ENCODE data around the gene TIRAP. TPM values are rescaled to one million over a fixed set of nuclear protein-coding genes. Genes with fewer than 3 reads are reported as not detected.

Gene TIRAP
- total RNA-seq, 1 experiment from 2014 or later: 5.8 TPM

- Histone ChIP-seq H3K4me3 (ENCODE audit: insufficient read depth, low read depth, low read length) (no peak overlapping the region), H3K36me3 (replicated peaks; ENCODE audit: control insufficient read depth, insufficient read depth, low read length) (no peaks in the 10 kb centered on the region; the same call in 1 of the 2 replicates), H3K27me3 (ENCODE audit: control insufficient read depth, insufficient read depth, low read length) (no peaks in the 10 kb centered on the region)
- no peak for DNase-seq
These were observed 44.5 kb downstream of the TIRAP start for GRCh38 chr11:126327281-126328000.

- H3K36me3 ChIP-seq (replicated peaks; ENCODE audit: control insufficient read depth, insufficient read depth, low read length): no peaks in the 10 kb centered on the region; the same call in 1 of the 2 replicates
- DNase-seq: peak; percentile 59
- no peaks in the 10 kb centered on the region for H3K27me3 ChIP-seq (ENCODE audit: control insufficient read depth, insufficient read depth, low read length)
- no peak overlapping the region for H3K4me3 ChIP-seq (ENCODE audit: insufficient read depth, low read depth, low read length)
These were observed 45.1 kb downstream of the TIRAP start for GRCh38 chr11:126328001-126328390.

DNA sequence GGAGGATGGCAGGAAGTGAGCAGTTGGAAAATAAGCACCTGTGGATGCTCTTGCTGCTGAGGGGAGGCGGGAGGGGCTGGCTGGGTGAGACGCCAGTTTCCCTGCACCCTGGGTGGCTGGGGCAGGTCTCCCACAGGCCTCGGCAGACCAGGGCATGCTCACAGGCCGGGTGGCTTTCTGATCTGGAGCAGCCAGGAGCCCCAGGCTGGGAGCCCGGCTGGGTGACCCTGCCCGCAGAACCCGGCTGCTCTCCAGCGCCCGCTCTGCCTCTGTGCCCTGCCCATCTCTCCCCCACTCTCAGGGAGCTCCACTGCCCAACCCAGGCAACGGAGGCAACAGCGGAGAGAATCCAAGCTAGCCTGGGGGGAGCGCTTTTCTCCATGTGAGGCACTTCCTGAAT, 45.6 kb downstream of the TIRAP start:
- peak; percentile 50 for DNase-seq
- Histone ChIP-seq H3K36me3 (replicated peaks; ENCODE audit: control insufficient read depth, insufficient read depth, low read length) (no peaks in the 10 kb centered on the region; the same call in 1 of the 2 replicates), H3K4me3 (ENCODE audit: insufficient read depth, low read depth, low read length) (no peak overlapping the region), H3K27me3 (ENCODE audit: control insufficient read depth, insufficient read depth, low read length) (no peaks in the 10 kb centered on the region)

DNA sequence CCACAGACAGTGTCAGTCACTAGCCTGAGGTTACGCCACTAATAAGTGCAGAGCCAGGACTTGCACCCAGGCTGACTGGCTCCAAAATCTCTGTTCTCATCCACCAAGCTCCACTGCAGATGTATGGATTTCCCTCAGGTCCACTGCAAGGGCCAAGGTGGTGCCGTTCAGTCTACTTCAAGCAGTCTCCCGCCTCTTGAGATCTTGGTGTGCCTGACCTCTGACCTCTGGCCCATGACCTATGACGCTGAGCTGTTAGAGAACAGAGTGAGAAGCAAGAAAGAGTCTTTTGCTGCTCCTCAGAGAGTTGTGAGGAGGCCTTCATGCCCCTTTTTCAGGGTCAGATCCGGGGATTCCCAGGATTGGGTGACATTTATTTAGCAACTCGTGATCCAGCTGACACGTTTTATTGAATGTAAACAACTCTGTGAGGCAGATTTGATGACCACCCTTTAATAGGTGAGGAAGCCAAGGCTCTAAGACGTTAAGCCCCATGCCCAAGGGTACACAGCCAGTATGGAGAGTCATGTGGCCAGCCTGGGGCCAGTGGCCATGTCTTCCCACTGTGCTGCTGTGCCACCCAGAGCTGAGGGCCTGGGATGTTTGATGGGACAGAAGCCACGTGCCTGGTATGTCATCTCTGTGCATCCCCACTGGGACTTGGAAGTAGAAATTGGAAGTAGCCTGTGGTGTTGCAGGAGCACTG, 46.2 kb downstream of the TIRAP start:
- Histone ChIP-seq H3K36me3 (replicated peaks; ENCODE audit: control insufficient read depth, insufficient read depth, low read length) (no peaks in the 10 kb centered on the region; the same call in 1 of the 2 replicates), H3K27me3 (ENCODE audit: control insufficient read depth, insufficient read depth, low read length) (no peaks in the 10 kb centered on the region), H3K4me3 (ENCODE audit: insufficient read depth, low read depth, low read length) (no peak overlapping the region)
- no peak for DNase-seq

- Histone ChIP-seq H3K36me3 (replicated peaks; ENCODE audit: control insufficient read depth, insufficient read depth, low read length) (no peaks in the 10 kb centered on the region; the same call in 1 of the 2 replicates), H3K4me3 (ENCODE audit: insufficient read depth, low read depth, low read length) (no peak overlapping the region), H3K27me3 (ENCODE audit: control insufficient read depth, insufficient read depth, low read length) (no peaks in the 10 kb centered on the region)
- DNase-seq: no peak
These were observed 46.8 kb downstream of the TIRAP start for GRCh38 chr11:126329644-126330211.

- DNase-seq: no peak
- no peaks in the 10 kb centered on the region for H3K27me3 ChIP-seq (ENCODE audit: control insufficient read depth, insufficient read depth, low read length)
- H3K36me3 ChIP-seq (replicated peaks; ENCODE audit: control insufficient read depth, insufficient read depth, low read length): peaks cover 1% of the 10 kb centered on the region
- no peak overlapping the region for H3K4me3 ChIP-seq (ENCODE audit: insufficient read depth, low read depth, low read length)
These were observed 48.4 kb downstream of the TIRAP start for GRCh38 chr11:126331286-126331685.

GRCh38 chr11:126332221-126332711, 49.4 kb downstream of the TIRAP start:
- no peak overlapping the region for H3K4me3 ChIP-seq (ENCODE audit: insufficient read depth, low read depth, low read length)
- peaks cover 1% of the 10 kb centered on the region for H3K36me3 ChIP-seq (replicated peaks; ENCODE audit: control insufficient read depth, insufficient read depth, low read length)
- no peak for DNase-seq
- H3K27me3 ChIP-seq (ENCODE audit: control insufficient read depth, insufficient read depth, low read length): no peaks in the 10 kb centered on the region

- peaks cover 1% of the 10 kb centered on the region for H3K36me3 ChIP-seq (replicated peaks; ENCODE audit: control insufficient read depth, insufficient read depth, low read length)
- H3K4me3 ChIP-seq (ENCODE audit: insufficient read depth, low read depth, low read length): no peak overlapping the region
- DNase-seq: no peak
- H3K27me3 ChIP-seq (ENCODE audit: control insufficient read depth, insufficient read depth, low read length): no peaks in the 10 kb centered on the region
These were observed 50.2 kb downstream of the TIRAP start for GRCh38 chr11:126333142-126333541.

GRCh38 chr11:126334659-126335462, 52.0 kb downstream of the TIRAP start:
- Histone ChIP-seq H3K4me3 (ENCODE audit: insufficient read depth, low read depth, low read length) (no peak overlapping the region), H3K27me3 (ENCODE audit: control insufficient read depth, insufficient read depth, low read length) (no peaks in the 10 kb centered on the region), H3K36me3 (replicated peaks; ENCODE audit: control insufficient read depth, insufficient read depth, low read length) (peaks cover 2% of the 10 kb centered on the region)
- DNase-seq: no peak

- Histone ChIP-seq H3K4me3 (ENCODE audit: insufficient read depth, low read depth, low read length) (no peak overlapping the region), H3K27me3 (ENCODE audit: control insufficient read depth, insufficient read depth, low read length) (no peaks in the 10 kb centered on the region), H3K36me3 (replicated peaks; ENCODE audit: control insufficient read depth, insufficient read depth, low read length) (peaks cover 2% of the 10 kb centered on the region)
- no peak for DNase-seq
These were observed 52.5 kb downstream of the TIRAP start for GRCh38 chr11:126335463-126335760.

DNA sequence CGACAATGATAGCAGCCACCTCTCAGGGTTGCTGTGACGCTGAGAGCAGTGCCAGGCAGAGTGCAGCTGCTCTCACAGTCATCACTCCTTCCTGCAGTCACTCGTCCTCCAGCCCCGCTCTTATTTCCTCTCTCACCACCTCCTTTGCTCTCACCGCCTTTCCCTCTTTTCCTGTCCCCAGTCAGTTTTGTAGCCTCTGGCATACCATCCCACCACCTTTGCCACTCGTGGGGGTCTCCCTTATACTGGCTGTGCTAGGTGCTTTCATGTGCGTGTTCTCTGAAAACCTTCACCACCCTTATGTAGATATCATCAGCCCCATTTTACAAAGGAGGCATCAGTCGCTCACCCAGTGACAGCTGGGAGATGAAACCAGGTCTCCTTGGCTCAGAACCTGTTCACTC, 53.2 kb downstream of the TIRAP start:
- Histone ChIP-seq H3K27me3 (ENCODE audit: control insufficient read depth, insufficient read depth, low read length) (no peaks in the 10 kb centered on the region), H3K36me3 (replicated peaks; ENCODE audit: control insufficient read depth, insufficient read depth, low read length) (peaks cover 2% of the 10 kb centered on the region), H3K4me3 (ENCODE audit: insufficient read depth, low read depth, low read length) (no peak overlapping the region)
- no peak for DNase-seq

- no peaks in the 10 kb centered on the region for H3K27me3 ChIP-seq (ENCODE audit: control insufficient read depth, insufficient read depth, low read length)
- H3K4me3 ChIP-seq (ENCODE audit: insufficient read depth, low read depth, low read length): no peak overlapping the region
- peaks cover 4% of the 10 kb centered on the region for H3K36me3 ChIP-seq (replicated peaks; ENCODE audit: control insufficient read depth, insufficient read depth, low read length)
- DNase-seq: peak; percentile 61
These were observed 53.8 kb downstream of the TIRAP start for GRCh38 chr11:126336671-126337101.

DNA sequence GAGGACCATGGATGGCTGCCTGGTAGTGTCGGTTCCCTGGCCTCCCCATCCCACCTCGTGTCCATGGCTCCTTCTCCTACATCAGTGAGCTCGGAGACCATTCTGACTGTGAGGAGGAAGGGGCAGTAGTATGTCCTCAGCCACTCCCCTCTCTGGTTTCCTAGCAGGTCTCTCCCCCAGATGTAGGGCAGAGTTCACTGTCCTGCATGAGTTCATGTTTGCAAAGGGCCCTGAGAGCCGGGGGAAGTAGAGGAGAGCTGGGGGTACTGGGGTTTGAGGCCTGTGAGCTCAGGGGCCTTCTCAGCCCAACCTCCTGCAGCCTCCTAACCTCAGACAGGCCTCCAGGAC, 54.2 kb downstream of the TIRAP start:
- no peaks in the 10 kb centered on the region for H3K27me3 ChIP-seq (ENCODE audit: control insufficient read depth, insufficient read depth, low read length)
- DNase-seq: no peak
- peaks cover 4% of the 10 kb centered on the region for H3K36me3 ChIP-seq (replicated peaks; ENCODE audit: control insufficient read depth, insufficient read depth, low read length)
- no peak overlapping the region for H3K4me3 ChIP-seq (ENCODE audit: insufficient read depth, low read depth, low read length)

DNA sequence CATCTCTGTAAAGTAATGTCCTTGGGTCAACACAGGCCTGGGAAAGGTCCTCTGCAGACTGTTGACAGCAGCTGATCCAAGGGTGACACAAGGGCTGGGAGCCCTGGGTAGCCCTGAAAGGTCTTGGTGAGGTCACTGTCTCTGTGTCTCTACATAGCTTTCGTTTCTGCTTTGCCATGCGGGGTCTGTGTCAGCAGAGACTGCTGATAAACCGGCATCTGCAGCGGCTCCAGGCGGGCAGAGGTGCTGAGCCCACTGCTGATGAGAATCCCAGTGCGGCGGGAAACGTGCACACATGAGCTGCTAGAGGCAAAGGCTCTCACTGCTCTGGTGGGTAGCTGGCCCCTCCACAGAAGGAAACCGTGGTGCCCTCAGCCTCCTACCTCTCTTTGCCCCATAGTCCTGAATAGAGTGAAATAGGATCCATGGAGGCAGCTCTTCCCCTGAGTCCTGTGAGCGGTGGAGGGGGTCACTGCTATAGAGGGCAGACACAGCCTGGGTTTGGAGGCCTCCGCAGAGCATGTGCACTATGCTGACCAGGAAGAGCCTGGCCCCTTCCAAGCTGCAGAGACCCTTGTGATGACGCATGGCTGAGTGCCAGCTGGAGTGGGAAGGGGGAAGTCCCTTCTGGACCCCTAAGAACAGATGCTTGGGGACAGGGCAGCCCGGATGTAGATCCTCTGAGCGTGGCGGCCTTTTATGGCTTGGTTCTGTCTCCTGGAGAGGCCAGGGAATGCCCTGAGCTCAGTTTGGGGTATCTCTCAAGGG, 54.8 kb downstream of the TIRAP start:
- Histone ChIP-seq H3K36me3 (replicated peaks; ENCODE audit: control insufficient read depth, insufficient read depth, low read length) (peaks cover 4% of the 10 kb centered on the region), H3K4me3 (ENCODE audit: insufficient read depth, low read depth, low read length) (no peak overlapping the region), H3K27me3 (ENCODE audit: control insufficient read depth, insufficient read depth, low read length) (no peaks in the 10 kb centered on the region)
- no peak for DNase-seq

All from H7 (cell line).